Testis (tissue), 3 donors: ENCODE data around the gene TWIST2. TPM values are rescaled to one million over a fixed set of nuclear protein-coding genes. Genes with fewer than 3 reads are reported as not detected.

Source experiments
- DNase-seq: peaks from one replicate; pipeline ENCODE4 v3.0.0-alpha.2; 2019
- H3K27ac ChIP-seq, 2 donors: fragments of 200-600 bp; sonication (generic); one replicate each; pipeline ENCODE4 v1.5.1; 2019
- H3K27me3 ChIP-seq: fragments of 200-600 bp; sonication (generic); one replicate; pipeline ENCODE4 v1.5.1; 2019
- H3K36me3 ChIP-seq: fragments of 200-600 bp; sonication (generic); one replicate; pipeline ENCODE4 v1.5.1; 2017; ENCODE audit warnings: low read depth; ENCODE audit errors: missing control alignments
- H3K4me1 ChIP-seq: fragments of 200-600 bp; sonication (generic); one replicate; pipeline ENCODE4 v1.5.1; 2019
- H3K4me3 ChIP-seq, 2 donors: fragments of 200-600 bp; sonication (generic); one replicate each; pipeline ENCODE4 v1.5.1; 2017 to 2019
- H3K9me3 ChIP-seq: fragments of 200-600 bp; sonication (generic); one replicate; pipeline ENCODE4 v1.5.1; 2017
- CTCF ChIP-seq, 3 experiments: fragments of 450-650 bp in 2 of 3; fragments of 200-600 bp in 1 of 3; sonication (generic) in 1 of 3; IDR thresholded peaks; one replicate each; pipeline ENCODE4 v1.5.1; 2016 to 2019; ENCODE audit warnings: antibody characterized with exemption in 3 of 3, mild to moderate bottlenecking in 2 of 3, moderate library complexity in 1 of 3
- POLR2A ChIP-seq: fragments of 450-650 bp; IDR thresholded peaks from one replicate; pipeline ENCODE4 v1.6.1; 2017; ENCODE audit warnings: antibody characterized with exemption, mild to moderate bottlenecking, moderate library complexity
- WGBS, 2 donors: methylation state at CpG; one replicate each; pipeline ENCODE4 v1.1.5; 2018; 5-methylcytosine and 5-hydroxymethylcytosine counted together
- intact Hi-C: fragments of 100-400 bp; cut with DNase I; formaldehyde crosslinking; loops from one replicate; pipeline ENCODE4 v1.15.1; 2023; ENCODE audit warnings: low total_unique reads
- polyA plus RNA-seq: library from polyadenylated mRNA; stranded (reverse); fragments of 350-450 nt; fragmentation: Illumina TruSeq; extraction: RNeasy Lipid Tissue Mini Kit (QIAGEN cat#74804); gene quantifications from one replicate; pipeline ENCODE4 v1.2.3, GENCODE V29; 2014; ENCODE audit warnings: low read depth, low replicate concordance; ENCODE audit not compliant: insufficient read depth
- total RNA-seq, 2 donors: library from RNA; depleted of rRNA; stranded (reverse); fragments of >200 nt; gene quantifications; one replicate each; pipeline ENCODE4 v1.2.3, GENCODE V29; 2016

TWIST2 gene
- total and polyA plus RNA-seq, 3 donors from 2014 or later = 5.0 to 11.3 (median 10.3) TPM

GRCh38 chr2:238916875-238917590 lies 69.1 kb downstream of the TWIST2 start:
- Histone ChIP-seq H3K9me3 (no peaks in the 10 kb centered on the region), H3K4me3 (no peak overlapping the region), H3K36me3 (no peaks in the 10 kb centered on the region), H3K4me1 (no peaks in the 10 kb centered on the region), H3K27ac (no peak overlapping the region), H3K27me3 (no peaks in the 10 kb centered on the region)
- intact Hi-C loops = no loop called here
- TF ChIP-seq CTCF (IDR thresholded peaks at IDR 0.05) (no peak), POLR2A (no peak)
- WGBS, 2 donors = 82 to 87% methylated on average over 11 to 14 of the region's 14 CpGs
- no peak for DNase-seq

- Histone ChIP-seq H3K4me3 (no peak overlapping the region), H3K4me1 (no peaks in the 10 kb centered on the region), H3K36me3 (no peaks in the 10 kb centered on the region), H3K27me3 (no peaks in the 10 kb centered on the region), H3K27ac (no peak overlapping the region), H3K9me3 (no peaks in the 10 kb centered on the region)
- intact Hi-C loops = no loop called here
- 85 to 87% methylated on average over 11 of the region's 11 CpGs for WGBS, 2 donors
- DNase-seq = no peak
- TF ChIP-seq CTCF (IDR thresholded peaks at IDR 0.05) (no peak), POLR2A (no peak)
These were observed 71.4 kb downstream of the TWIST2 start for GRCh38 chr2:238919307-238919706.

- intact Hi-C loops = no loop called here
- no peak overlapping the region for H3K4me3 ChIP-seq
- H3K36me3 ChIP-seq = no peaks in the 10 kb centered on the region
- WGBS, 2 donors = 50 to 88% methylated on average over 3 of the region's 3 CpGs
- no peak for TF ChIP-seq POLR2A
- TF ChIP-seq CTCF (IDR thresholded peaks at IDR 0.05) = no peak
- H3K27me3 ChIP-seq = no peaks in the 10 kb centered on the region
- H3K4me1 ChIP-seq = no peaks in the 10 kb centered on the region
- H3K9me3 ChIP-seq = no peaks in the 10 kb centered on the region
- DNase-seq = no peak
- H3K27ac ChIP-seq = no peak overlapping the region
These were observed 72.2 kb downstream of the TWIST2 start for GRCh38 chr2:238920053-238920452.

- TF ChIP-seq POLR2A (no peak), CTCF (IDR thresholded peaks at IDR 0.05) (no peak)
These were observed 72.7 kb downstream of the TWIST2 start for GRCh38 chr2:238920601-238921001.

GRCh38 chr2:238921259-238921658 lies 73.4 kb downstream of the TWIST2 start:
- TF ChIP-seq CTCF (IDR thresholded peaks at IDR 0.05) = no peak
- no peak for TF ChIP-seq POLR2A
- Histone ChIP-seq H3K36me3 (no peaks in the 10 kb centered on the region), H3K9me3 (no peaks in the 10 kb centered on the region), H3K4me3 (no peak overlapping the region), H3K27me3 (no peaks in the 10 kb centered on the region), H3K27ac (no peak overlapping the region), H3K4me1 (no peaks in the 10 kb centered on the region)
- 87 to 92% methylated on average over 6 to 8 of the region's 8 CpGs for WGBS, 2 donors
- intact Hi-C loops = no loop called here
- no peak for DNase-seq

More at GRCh38 chr2:238920601-238921001, 72.7 kb downstream of the TWIST2 start:
- WGBS, 2 donors = 85 to 94% methylated on average over 4 of the region's 4 CpGs
- no peak overlapping the region for H3K27ac ChIP-seq
- intact Hi-C loops = no loop called here
- H3K36me3 ChIP-seq = no peaks in the 10 kb centered on the region
- H3K4me1 ChIP-seq = no peaks in the 10 kb centered on the region
- H3K27me3 ChIP-seq = no peaks in the 10 kb centered on the region
- H3K4me3 ChIP-seq = no peak overlapping the region
- no peak for DNase-seq
- no peaks in the 10 kb centered on the region for H3K9me3 ChIP-seq
